Endometrial microvascular endothelial cells (primary cell): ENCODE measurements around the gene MTM1. TPM values are rescaled to one million over a fixed set of nuclear protein-coding genes. Genes with fewer than 3 reads are reported as not detected.

Source experiments
- in situ Hi-C: cut with HindIII; loops from 2 replicates; pipeline ENCODE4 v1.10.0; 2017; ENCODE audit warnings: low sequenced_read_pairs, low pct_unique_long_range_greater_than_20kb; ENCODE audit errors: inconsistent ontology term
- total RNA-seq: library from RNA; depleted of rRNA; stranded (reverse); fragments of >200 nt; gene quantifications from one replicate; pipeline ENCODE4 v1.2.3, GENCODE V29; 2015; ENCODE audit errors: inconsistent ontology term

The MTM1 gene
- total RNA-seq, 1 donor from 2014 or later: 5.4 TPM

- in situ Hi-C loops: no loop called here
Observed at GRCh38 chrX:150547375-150548115, 20.9 kb upstream of the MTM1 start.

GRCh38 chrX:150548251-150548650 is 20.2 kb upstream of the MTM1 start:
- in situ Hi-C loops: no loop called here

- in situ Hi-C loops: no loop called here
Observed at GRCh38 chrX:150548684-150549083, 19.7 kb upstream of the MTM1 start.

GRCh38 chrX:150551963-150552362 is 16.5 kb upstream of the MTM1 start:
- in situ Hi-C loops: no loop called here

GRCh38 chrX:150558424-150558823 is 10.0 kb upstream of the MTM1 start:
- in situ Hi-C loops: no loop called here

GRCh38 chrX:150564838-150565237 is 3.6 kb upstream of the MTM1 start:
- in situ Hi-C loops: no loop called here

- in situ Hi-C loops: no loop called here
Observed at GRCh38 chrX:150565551-150565950, 2.9 kb upstream of the MTM1 start.

GRCh38 chrX:150566734-150567182 is 1.7 kb upstream of the MTM1 start:
- in situ Hi-C loops: no loop called here

- in situ Hi-C loops: no loop called here
Observed at GRCh38 chrX:150567645-150568319, 639 bp upstream of the MTM1 start.

GRCh38 chrX:150569155-150569477 is 695 bp downstream of the MTM1 start:
- in situ Hi-C loops: no loop called here

GRCh38 chrX:150570512-150570911 is 2.1 kb downstream of the MTM1 start:
- in situ Hi-C loops: no loop called here

- in situ Hi-C loops: no loop called here
Observed at GRCh38 chrX:150572206-150572605, 3.8 kb downstream of the MTM1 start.

- in situ Hi-C loops: no loop called here
Observed at GRCh38 chrX:150573106-150573505, 4.7 kb downstream of the MTM1 start.

- in situ Hi-C loops: no loop called here
Observed at GRCh38 chrX:150573702-150574101, 5.3 kb downstream of the MTM1 start.

GRCh38 chrX:150574559-150575418 is 6.4 kb downstream of the MTM1 start:
- in situ Hi-C loops: no loop called here

GRCh38 chrX:150575419-150575814 is 7.0 kb downstream of the MTM1 start:
- in situ Hi-C loops: no loop called here

- in situ Hi-C loops: no loop called here
Observed at GRCh38 chrX:150577174-150577573, 8.8 kb downstream of the MTM1 start.

- in situ Hi-C loops: no loop called here
Observed at GRCh38 chrX:150581093-150581775, 12.8 kb downstream of the MTM1 start.

GRCh38 chrX:150582338-150582948 is 14.0 kb downstream of the MTM1 start:
- in situ Hi-C loops: no loop called here
